GM21515 (cell line): ENCODE measurements around the gene ASB10.
A peak's percentile ranks its signal among the peaks of the same experiment; 100 is the strongest.

Experiments used
- ATAC-seq: cut with Tn5 transposase; IDR thresholded peaks from one replicate; pipeline ENCODE4 v1.9.1; 2021; ENCODE audit not compliant: unreplicated experiment

ASB10 gene

DNA sequence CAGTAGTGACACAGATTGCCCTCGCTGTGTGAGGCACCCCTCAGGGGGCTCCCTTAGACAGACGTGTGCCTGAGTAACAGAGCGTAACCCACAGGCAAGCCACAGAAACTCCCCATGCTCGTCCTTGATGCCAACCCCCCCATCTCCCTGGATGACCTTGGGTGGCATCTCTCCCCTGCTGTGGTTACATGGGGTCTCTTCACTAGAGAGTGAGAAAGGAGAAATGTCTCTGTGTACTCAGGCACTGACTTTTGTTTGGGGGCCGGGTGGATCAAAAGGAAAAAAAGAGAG, 1.1 kb upstream of the ASB10 start:
- no peak for ATAC-seq

DNA sequence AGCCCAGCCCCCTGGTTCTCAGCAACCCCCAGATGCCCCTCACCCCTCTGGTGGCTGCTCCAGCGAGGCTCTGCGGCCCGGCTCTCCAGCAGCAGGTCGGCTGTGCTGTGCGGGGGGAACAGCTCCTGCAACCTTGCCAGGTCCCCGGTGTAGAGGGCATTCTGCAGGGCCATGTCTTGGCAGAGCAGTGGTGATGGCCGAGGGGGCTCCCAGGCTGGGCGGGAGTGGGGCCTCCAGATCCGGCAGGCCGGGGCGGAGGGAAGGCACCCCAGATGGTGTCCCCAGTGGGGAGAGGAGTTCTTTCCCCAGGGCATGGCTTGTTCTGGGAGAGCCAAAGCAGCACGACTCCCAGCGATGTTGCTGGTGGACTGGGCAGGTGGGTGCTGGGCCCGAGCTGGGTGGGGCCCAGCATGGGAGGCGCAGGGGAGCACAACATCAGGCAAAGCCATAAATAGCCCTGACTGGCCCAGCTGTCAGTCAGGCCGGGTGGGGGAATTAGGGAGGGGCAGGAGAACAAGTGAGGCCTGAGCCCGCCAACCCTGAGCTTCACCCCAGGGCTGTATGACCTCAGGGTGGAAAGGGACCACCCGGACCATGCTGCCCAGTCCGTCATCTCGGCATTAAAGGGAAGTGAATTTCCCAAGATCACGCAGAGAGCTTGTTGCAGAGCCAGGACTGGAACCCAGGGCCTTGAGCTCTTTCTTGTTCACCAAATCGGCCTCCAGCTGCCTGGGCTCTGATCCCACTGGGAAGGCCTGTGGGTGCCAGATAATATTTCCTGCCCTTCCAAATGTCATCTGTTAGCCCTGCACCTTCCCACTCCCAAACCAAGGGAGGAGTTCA, 580 bp upstream of the ASB10 start:
- no peak for ATAC-seq

- no peak for ATAC-seq
Measured at GRCh38 chr7:151185762-151186639, 1.0 kb downstream of the ASB10 start.

- ATAC-seq = no peak
Measured at GRCh38 chr7:151181011-151181431, 6.0 kb downstream of the ASB10 start.

GRCh38 chr7:151179946-151180345, 7.1 kb downstream of the ASB10 start:
- no peak for ATAC-seq

DNA sequence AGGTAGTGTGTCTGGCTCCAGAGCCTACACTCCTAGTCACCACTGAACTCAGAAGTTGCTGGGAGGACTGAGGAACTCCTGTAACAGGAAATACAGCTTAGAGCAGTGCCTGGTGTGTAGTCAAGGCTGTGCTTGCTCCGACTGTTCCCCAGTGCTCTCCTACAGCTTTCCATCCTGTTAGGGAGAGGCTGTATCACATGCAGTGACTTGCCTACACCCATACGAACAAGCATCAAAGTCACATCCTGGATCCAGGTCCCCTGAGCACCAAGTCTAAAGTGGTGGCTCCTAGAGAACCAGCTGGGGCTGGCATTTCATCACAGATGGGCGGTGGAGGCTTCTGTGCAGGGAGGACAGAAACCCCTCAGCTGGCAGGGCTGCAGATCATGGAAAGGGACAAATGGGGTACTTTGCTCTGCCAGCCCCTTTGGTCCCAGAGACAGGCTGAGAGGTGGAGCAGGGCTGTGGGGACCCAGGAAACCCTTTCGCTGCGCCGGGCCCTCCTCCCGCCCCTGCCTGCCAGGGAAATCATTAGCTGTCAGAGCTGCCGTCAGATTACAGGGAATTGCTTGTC, 7.7 kb downstream of the ASB10 start:
- no peak for ATAC-seq

GRCh38 chr7:151178831-151179230, 8.2 kb downstream of the ASB10 start:
- no peak for ATAC-seq

DNA sequence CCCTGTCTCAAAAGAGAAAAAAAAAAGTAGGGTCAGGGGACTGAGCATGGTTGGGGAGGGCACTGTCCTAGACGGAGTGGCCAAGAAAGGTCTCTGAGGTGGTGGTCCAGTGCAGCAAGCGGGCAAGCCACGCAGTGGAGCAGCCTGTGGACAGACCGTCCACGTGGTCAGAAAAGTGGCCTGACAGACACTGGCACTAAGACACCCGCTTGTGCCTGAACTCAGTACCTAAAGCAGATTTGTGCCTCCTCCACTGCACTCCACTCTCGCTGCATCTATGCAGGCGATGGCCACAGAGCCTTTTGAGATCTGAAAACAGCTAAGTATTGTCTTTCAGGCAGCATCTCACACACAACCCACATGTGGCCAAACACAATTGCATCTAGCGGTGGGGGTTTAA, 8.8 kb downstream of the ASB10 start:
- ATAC-seq = no peak

DNA sequence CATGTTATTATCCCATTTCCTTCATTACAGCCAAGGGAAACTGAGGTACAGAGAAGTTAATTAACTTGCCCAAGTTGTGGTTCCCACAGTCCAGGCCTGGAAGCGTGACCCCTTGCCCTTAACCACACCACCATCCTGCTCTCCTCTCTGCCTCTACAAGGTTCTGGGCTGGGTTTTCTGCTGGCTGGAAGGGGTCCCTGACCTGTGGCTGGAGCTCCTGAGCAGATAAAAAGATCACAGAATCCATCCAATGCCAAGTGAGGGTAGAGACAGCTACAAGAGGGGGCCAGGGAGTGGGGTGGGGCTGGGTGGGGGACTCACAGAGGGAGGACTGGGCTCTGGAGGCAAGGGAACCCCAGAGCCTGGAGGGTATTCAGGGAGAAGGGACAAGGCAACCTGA, 9.7 kb downstream of the ASB10 start:
- no peak for ATAC-seq

GRCh38 chr7:151176401-151176800, 10.6 kb downstream of the ASB10 start:
- no peak for ATAC-seq

DNA sequence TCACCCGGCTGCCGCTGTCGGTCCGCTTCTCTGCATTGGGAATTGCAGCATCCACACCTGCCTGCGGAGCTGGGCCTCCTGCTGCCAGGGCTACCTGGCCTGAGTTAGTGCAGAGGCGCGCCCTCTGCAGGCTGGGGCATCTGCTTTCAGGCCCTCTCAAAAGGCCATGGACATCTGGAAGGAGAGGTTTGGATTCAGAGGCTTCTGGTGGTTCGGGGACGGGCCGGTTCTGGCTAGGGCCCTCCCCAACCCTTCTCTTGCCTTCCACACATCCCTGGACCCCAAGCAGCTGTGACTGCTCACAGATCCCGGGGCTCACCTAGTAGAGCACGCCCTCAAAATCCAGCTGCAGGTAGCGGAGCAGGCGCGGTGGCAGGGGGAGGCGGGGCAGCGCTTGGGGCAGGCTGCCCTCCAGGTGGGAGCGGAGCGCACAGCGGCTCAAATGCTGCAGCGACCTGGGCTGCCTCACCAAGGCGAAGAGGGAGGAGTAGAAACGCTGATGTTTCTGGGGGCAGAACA, 11.2 kb downstream of the ASB10 start:
- no peak for ATAC-seq

GRCh38 chr7:151175047-151175792, 11.8 kb downstream of the ASB10 start:
- no peak for ATAC-seq

- no peak for ATAC-seq
Measured at GRCh38 chr7:151174246-151175046, 12.6 kb downstream of the ASB10 start.

DNA sequence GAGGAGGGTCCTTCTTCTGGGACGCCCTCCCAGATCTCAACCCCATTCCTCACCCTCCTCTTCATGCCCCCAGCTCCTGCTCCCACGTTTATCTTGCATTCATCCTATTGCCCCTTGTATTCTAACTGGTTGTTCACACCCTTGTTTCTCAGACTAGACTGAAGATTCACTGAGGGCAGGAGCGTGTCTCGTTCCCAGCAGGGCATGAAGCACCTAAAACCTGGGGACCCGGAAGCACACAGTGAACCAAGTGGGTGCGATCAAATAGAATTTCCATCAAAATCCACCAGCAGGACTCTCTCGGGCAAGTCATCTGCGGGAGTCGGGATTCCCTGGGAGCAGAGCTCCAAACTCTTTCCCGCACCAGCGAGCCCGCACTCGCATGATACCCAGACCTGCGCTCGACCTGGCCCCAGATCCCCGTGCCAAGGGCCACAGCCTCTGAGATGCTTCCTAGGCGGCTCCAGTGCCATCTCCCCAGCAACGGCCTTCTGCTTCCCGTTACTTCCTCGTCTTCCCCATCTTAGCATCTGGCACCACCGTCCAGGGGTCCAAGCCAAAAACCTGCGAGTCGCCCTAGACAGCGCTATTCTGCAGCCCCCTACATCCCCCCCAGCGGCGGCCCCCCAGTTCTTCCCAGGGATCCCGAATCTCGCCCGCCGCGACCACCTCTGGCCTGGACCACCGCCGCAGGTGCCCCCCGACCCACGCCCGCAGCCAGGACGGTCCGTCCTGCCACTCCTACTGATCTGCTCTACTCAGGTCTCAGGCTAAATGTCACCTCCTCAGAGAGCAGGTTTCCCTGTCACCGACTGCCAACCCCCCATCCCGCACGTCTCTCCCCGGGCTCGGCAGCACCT, 13.4 kb downstream of the ASB10 start:
- ATAC-seq = no peak

DNA sequence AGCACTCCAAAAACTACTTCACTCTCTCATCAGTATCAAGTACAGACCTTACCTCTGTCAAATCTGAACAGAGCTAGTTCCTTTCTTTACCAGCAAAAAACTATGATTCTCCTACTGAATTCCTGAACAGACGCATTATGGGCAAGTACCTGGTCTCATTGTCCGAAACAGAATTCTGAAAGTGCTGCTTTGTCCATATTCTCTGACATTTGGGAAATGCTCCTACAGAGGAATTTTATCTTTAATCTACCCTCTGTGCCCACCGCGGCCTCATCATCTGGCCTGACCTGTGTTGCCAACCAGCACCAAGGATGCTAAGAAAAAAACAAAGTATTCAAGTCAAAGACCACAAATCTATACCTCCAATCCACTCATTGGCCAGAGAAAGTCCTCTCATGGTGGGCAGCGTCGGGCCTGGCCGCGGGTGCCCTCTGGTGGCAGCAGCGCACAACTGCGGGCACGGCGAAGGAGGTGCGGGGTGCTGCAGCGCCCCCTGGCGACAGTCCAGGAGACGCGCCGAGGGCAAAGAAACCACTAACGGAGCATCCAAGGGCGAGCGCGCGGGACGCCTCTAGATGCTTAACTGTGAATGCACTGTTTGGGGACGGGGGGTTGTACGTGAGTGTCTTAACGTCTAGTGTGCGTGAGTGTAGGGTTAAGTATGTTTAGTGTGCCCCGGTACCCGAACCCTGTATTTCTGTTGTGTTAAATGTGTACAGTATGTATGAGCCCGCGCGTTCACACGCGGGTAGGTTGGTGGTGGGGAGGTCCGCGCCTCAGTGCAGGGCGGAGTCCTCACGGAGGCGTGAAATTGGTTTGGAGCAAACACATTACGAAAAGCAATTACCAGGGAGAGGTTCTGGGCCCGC, 14.5 kb downstream of the ASB10 start:
- ATAC-seq = peak; percentile 56

- no peak for ATAC-seq
Measured at GRCh38 chr7:151168787-151169162, 18.3 kb downstream of the ASB10 start.

- ATAC-seq = no peak
Measured at GRCh38 chr7:151168003-151168786, 18.9 kb downstream of the ASB10 start.
